GM21786 (cell line): ENCODE data around the gene LAMC3.

ENCODE experiments used
- ATAC-seq: cut with Tn5 transposase; IDR thresholded peaks from one replicate; pipeline ENCODE4 v1.9.1; 2021; ENCODE audit not compliant: unreplicated experiment

The LAMC3 gene

DNA sequence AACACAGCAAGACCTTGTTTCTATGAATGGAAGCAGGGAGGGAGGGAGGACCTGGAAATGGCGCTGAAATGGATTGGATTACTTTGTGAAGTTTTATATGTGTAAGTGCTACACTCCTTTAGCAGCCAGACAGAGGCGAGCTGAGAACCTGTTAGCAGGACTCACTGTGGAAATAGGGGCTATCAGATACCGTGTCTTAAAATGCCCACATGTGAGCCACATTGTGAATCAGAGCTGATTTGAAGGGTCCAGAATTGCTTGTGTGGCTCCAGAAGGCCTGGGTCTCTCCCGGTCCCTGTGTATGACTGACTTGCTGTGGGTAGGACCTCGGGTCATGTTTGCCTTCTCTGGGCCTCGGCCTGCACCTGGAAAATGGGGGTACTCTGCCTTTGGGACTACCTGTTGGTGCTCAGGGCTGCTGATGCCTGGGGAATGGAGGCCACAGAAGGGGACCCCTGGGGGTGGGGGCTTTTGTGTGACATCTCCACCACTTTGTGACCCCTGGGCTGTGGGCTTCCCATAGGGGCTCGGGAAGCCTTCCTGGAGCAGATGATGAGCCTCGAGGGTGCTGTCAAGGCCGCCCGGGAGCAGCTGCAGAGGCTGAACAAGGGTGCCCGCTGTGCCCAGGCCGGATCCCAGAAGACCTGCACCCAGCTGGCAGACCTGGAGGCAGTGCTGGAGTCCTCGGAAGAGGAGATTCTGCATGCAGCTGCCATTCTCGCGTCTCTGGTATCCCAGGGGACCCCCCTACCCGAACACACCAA lies 63.3 kb downstream of the LAMC3 start:
- no peak for ATAC-seq

DNA sequence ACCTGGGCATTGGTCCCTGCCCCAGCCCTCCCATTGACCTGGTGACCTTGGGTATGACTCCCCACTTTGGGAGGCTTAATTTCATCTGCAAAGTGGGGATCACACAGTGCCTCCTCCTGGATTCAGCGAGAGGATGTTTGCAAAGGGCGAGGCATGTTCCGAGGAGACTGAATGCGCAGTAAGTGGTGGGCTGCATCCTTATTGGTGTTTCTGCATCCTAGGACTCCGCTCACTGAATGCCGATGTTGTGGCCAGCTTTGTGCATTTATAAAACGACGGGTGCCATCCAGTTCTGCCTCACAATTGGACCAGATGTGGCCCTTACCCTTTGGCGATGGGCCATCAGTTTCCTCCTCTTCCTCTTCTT lies 63.9 kb downstream of the LAMC3 start:
- no peak for ATAC-seq

GRCh38 chr9:131076347-131077195 lies 67.6 kb downstream of the LAMC3 start:
- ATAC-seq: no peak

DNA sequence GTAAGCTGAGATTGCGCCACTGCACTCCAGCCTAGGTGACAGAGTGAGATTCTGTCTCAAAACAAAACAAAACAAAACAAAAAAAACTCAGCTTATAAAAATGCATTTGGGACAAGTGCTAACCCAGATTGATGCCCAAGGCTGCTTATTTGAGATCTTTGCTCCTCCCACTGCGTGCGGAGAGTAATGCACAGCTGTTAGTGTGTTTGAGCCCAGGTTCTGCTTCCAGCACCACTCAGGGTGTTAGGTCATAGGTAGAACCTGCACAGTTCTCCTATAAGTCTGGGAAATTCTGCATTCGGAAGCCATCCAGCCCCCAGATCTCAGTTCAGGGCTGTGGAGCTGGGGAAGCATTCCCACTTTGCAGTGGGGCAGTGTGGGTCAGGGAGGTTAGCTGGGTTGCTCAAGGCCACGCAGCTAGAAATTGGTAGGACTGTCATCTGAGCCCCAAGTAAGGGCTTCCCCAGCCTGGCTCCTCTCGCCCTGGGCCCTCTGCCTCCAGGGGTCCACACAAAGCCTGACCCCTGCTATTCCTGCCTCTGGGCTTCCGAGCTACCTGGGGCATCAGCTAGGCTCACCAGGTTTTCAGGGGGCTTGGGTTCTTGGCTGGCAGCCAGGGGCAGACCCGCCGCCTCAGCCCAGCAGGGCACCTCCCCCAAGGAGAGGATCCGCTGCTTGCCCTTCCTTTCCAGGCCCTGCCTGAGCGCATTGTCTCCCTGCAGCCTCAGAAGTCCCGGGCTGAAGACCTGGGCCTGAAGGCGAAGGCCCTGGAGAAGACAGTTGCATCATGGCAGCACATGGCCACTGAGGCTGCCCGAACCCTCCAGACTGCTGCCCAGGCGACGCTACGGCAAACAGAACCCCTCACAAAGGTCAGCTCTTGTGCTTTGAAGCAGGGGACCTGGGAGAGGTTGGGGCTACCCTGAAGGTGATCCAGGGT lies 69.7 kb downstream of the LAMC3 start:
- no peak for ATAC-seq

- ATAC-seq: no peak
Measured at GRCh38 chr9:131080589-131080988, 71.6 kb downstream of the LAMC3 start.

DNA sequence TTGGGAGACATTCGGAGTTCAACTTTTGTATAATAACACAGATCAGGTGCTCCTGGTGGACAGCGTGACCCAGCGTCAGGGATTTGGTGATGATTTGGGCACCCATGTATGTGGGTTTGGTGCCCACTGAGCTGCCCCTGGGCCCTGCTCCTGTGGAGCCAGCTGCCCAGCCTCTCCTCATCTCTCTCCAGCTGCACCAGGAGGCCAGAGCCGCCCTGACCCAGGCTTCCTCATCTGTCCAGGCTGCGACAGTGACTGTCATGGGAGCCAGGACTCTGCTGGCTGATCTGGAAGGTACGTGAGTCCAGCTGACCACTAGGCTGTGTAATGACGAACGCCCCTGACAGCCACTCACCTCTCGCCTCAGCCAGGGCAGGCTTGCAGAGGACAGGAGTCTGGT lies 72.9 kb downstream of the LAMC3 start:
- ATAC-seq: no peak

DNA sequence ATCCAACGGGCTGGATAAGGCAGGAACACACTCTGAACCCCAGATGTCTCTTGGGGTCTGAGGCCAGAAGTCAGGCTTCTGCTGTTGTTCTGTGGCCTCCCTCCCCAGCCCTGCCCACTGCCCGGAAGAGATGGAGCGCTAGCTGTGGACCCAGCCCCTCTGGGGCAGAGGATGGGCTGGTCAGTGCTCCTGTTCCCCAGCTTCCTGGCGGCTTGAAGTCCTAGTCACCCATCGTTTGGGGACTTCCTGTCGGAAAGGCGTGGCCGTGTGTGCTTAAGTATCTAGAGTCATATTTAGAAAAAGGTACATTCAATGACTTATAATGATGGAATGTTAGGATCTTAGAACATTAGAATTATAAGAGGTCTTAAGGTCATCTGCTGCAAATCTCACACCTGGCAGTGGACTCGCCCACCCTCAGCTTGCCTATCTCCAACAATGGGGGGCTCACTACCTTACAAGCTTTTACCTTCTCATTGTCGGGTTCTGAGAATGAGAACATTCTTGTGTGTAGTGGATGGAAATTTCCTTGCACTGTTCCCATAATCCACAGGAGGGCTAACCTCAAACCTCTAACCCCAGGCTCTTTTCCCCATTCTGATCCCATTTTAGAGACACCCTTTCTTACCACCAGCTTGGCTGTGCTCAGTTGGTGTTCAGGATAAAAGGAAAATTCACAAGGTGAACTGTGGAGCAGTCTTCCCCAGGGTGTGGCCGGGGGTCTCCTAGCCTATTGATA lies 74.0 kb downstream of the LAMC3 start:
- no peak for ATAC-seq

GRCh38 chr9:131084661-131085369 lies 75.8 kb downstream of the LAMC3 start:
- ATAC-seq: no peak

DNA sequence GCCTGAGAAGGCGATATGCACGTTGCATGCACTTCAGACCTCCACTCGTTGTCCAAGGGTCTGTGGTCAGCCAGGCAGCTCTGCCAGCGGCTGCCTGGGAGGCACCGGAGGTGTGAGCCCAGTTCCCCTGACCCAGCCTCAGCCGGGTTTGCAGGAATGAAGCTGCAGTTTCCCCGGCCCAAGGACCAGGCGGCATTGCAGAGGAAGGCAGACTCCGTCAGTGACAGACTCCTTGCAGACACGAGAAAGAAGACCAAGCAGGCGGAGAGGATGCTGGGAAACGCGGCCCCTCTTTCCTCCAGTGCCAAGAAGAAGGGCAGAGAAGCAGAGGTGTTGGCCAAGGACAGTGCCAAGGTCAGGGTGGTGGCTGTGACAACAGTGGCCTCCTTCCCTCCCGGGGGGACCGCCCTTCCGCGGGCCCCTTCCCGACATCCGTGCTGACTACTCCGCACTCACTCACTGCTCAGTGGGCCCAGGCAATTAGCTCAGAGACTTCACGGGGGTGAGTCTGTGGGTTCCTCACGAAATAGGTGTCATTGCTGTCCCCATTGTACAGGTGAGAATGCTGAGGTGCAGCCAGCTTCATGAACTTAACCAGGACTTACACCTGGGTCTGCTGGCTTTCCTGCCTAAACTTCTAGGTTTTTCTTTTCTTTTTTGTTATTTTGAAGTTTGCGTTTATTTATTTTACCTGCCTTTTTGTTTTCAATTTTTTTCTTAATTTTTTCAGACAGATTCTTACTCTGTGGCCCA lies 76.6 kb downstream of the LAMC3 start:
- no peak for ATAC-seq

DNA sequence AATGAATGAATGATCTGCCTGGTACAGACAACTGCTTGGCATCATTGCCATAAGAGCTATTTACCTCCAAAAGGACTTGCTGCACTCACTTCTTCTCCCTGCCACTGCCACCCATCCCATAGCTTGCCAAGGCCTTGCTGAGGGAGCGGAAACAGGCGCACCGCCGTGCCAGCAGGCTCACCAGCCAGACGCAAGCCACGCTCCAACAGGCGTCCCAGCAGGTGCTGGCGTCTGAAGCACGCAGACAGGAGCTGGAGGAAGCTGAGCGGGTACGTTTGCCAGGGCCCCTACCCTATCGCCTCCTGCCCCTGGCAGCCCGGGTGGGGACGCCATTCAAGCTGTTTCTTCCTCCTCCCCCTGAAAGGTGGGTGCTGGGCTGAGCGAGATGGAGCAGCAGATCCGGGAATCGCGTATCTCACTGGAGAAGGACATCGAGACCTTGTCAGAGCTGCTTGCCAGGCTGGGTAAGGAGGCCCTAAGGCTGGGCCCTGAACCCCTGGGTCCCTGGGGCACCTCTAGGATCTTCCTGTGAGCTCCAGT lies 78.5 kb downstream of the LAMC3 start:
- no peak for ATAC-seq

DNA sequence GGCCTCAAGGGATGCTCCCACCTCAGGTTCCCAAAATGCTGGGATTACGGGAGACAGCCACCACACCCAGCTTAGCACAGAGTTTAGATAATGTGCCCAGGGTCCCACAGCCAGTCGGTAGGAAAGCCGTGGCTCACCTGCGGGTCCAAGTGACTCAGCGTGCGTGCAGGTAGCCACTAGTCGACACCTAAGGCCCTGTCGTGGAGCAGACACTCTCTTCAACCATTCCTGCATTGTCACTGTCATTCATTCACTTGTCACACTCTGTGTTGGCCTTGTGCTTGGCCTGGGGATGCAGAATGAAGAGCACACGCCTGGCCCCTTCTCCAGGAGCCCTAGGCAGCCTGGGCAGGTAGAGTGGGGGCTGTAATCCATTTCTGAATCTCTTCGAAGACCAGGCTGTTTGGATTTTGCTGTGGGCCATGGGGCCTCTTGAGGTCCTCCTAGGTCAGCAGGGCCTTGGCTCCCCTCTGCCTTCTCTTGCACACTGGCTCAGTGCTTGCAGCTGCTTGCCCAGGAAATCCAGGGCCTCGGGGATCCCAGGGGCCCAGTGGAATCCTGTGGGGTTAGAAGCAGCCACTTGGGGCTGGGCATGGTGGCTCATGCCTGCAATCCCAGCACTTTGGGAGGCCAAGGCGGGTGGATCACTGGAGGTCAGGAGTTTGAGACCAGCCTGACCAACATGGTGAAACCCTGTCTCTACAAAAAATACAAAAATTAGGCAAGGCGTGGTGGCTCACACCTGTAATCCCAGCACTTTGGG lies 81.2 kb downstream of the LAMC3 start:
- ATAC-seq: no peak

DNA sequence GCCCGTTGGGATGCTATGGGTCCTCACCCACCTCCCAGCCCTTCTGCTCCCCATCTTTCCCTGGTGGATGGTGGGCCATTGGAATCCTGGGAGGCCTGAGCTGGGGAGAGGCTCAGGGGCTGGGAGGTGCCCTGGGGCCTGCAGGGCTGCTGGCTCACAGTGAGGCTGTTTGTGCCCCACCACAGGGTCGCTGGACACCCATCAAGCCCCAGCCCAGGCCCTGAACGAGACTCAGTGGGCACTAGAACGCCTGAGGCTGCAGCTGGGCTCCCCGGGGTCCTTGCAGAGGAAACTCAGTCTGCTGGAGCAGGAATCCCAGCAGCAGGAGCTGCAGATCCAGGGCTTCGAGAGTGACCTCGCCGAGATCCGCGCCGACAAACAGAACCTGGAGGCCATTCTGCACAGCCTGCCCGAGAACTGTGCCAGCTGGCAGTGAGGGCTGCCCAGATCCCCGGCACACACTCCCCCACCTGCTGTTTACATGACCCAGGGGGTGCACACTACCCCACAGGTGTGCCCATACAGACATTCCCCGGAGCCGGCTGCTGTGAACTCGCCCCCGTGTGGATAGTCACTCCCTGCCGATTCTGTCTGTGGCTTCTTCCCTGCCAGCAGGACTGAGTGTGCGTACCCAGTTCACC lies 82.5 kb downstream of the LAMC3 start:
- no peak for ATAC-seq

DNA sequence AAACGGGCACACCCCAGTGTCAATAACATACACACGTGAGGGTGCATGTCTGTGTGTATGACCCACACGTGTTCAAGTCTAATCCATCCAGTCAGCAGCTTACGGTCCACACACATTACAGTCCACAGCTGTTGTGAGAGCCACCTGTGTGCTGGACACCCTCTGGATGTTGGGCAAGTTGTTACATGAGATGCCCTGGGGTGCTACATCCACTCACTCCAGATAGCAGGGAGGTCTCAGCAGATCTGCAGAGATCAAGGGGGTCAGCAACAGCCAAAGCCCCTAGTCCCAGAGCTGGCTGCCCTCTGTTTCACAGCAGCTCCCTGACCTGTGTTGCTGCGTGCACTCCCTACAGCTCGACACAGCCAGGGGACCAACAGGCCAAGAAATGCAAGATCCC lies 83.1 kb downstream of the LAMC3 start:
- no peak for ATAC-seq

- no peak for ATAC-seq
Measured at GRCh38 chr9:131092548-131093440, 83.8 kb downstream of the LAMC3 start.

DNA sequence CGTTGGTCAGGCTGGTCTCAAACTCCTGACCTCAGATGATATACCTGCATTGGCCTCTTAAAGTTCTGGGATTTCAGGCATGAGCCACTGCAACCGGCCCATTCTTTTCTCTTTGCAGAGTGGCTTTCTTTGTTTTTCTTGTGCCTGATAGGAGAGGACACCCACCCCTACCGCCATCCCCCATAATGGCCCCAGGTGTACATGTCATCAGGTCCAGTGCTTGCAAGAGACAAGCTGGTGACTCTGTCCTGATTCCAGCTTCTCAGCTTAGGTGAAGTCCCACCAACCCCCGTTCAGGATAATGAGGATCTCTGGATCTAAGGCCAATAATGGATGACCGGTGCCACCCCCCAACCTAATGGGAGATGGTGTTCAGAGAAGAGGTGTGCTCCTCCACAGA lies 85.0 kb downstream of the LAMC3 start:
- ATAC-seq: no peak

GRCh38 chr9:131094622-131095021 lies 85.6 kb downstream of the LAMC3 start:
- no peak for ATAC-seq
